Mesodermal cell (in vitro differentiated cells): ENCODE results near the gene JARID2.

Source experiments
- H3K27ac ChIP-seq: 2 replicates; pipeline ENCODE4 v1.7.0; 2013; ENCODE audit warnings: mild to moderate bottlenecking, low read depth, low read length, moderate library complexity; ENCODE audit not compliant: severe bottlenecking
- H3K36me3 ChIP-seq: 2 replicates; pipeline ENCODE4 v1.7.1; 2013; ENCODE audit warnings: mild to moderate bottlenecking, low read length, moderate library complexity; ENCODE audit not compliant: control insufficient read depth, insufficient read depth
- H3K4me1 ChIP-seq: one replicate; pipeline ENCODE4 v1.7.1; 2013; ENCODE audit warnings: mild to moderate bottlenecking, low read length; ENCODE audit not compliant: insufficient read depth, control insufficient read depth, poor library complexity, severe bottlenecking
- H3K4me3 ChIP-seq: 2 replicates; pipeline ENCODE4 v1.7.0; 2013; ENCODE audit warnings: low read length, control low read depth, mild to moderate bottlenecking; ENCODE audit not compliant: insufficient read depth, poor library complexity, severe bottlenecking; ENCODE audit errors: extremely low read depth
- H3K9me3 ChIP-seq: 2 replicates; pipeline ENCODE4 v1.7.1; 2013; ENCODE audit warnings: mild to moderate bottlenecking, low read length, moderate library complexity; ENCODE audit not compliant: control insufficient read depth
- WGBS, 2 experiments: methylation state at CpG; one replicate each; pipeline ENCODE4 v1.1.5; 2013; ENCODE audit warnings: missing lambda C conversion rate in 2 of 2; ENCODE audit not compliant: insufficient coverage in 2 of 2; 5-methylcytosine and 5-hydroxymethylcytosine counted together

The JARID2 gene

GRCh38 chr6:15453622-15454021 lies 207.8 kb downstream of the JARID2 start:
- WGBS, 2 experiments: 89 to 96% methylated on average over 1 to 3 of the region's 5 CpGs
- peaks cover 5% of the 10 kb centered on the region for H3K4me1 ChIP-seq
- peaks cover 26% of the 10 kb centered on the region for H3K36me3 ChIP-seq
- no peak overlapping the region for H3K4me3 ChIP-seq
- H3K9me3 ChIP-seq: no peaks in the 10 kb centered on the region
- no peak overlapping the region for H3K27ac ChIP-seq

- H3K4me1 ChIP-seq: no peaks in the 10 kb centered on the region
- no peak overlapping the region for H3K4me3 ChIP-seq
- WGBS, 2 experiments: no CpG with 5 or more reads among the region's 2 CpGs
- H3K36me3 ChIP-seq: peaks cover 26% of the 10 kb centered on the region
- no peaks in the 10 kb centered on the region for H3K9me3 ChIP-seq
- no peak overlapping the region for H3K27ac ChIP-seq
Observed at GRCh38 chr6:15456422-15456821, 210.6 kb downstream of the JARID2 start.

- Histone ChIP-seq H3K27ac (no peak overlapping the region), H3K36me3 (peaks cover 24% of the 10 kb centered on the region), H3K9me3 (no peaks in the 10 kb centered on the region), H3K4me1 (no peaks in the 10 kb centered on the region), H3K4me3 (no peak overlapping the region)
- WGBS, 2 experiments: 96 to 100% methylated on average over 1 to 3 of the region's 4 CpGs
Observed at GRCh38 chr6:15457121-15457650, 211.3 kb downstream of the JARID2 start.

GRCh38 chr6:15458021-15458459 lies 212.2 kb downstream of the JARID2 start:
- 86 to 91% methylated on average over 8 to 13 of the region's 14 CpGs for WGBS, 2 experiments
- Histone ChIP-seq H3K36me3 (peaks cover 17% of the 10 kb centered on the region), H3K9me3 (no peaks in the 10 kb centered on the region), H3K4me3 (no peak overlapping the region), H3K4me1 (no peaks in the 10 kb centered on the region), H3K27ac (no peak overlapping the region)

GRCh38 chr6:15460110-15460727 lies 214.3 kb downstream of the JARID2 start:
- Histone ChIP-seq H3K27ac (no peak overlapping the region), H3K9me3 (no peaks in the 10 kb centered on the region), H3K4me1 (no peaks in the 10 kb centered on the region), H3K36me3 (peaks cover 6% of the 10 kb centered on the region), H3K4me3 (no peak overlapping the region)
- WGBS, 2 experiments: 96% methylated on average over 4 of the region's 4 CpGs

- Histone ChIP-seq H3K4me3 (no peak overlapping the region), H3K27ac (no peak overlapping the region)
- 92 to 95% methylated on average over 4 of the region's 6 CpGs for WGBS, 2 experiments
Observed at GRCh38 chr6:15461127-15461944, 215.5 kb downstream of the JARID2 start.

GRCh38 chr6:15462256-15462655 lies 216.4 kb downstream of the JARID2 start:
- H3K9me3 ChIP-seq: no peaks in the 10 kb centered on the region
- H3K36me3 ChIP-seq: peaks cover 14% of the 10 kb centered on the region
- no peaks in the 10 kb centered on the region for H3K4me1 ChIP-seq
- no peak overlapping the region for H3K27ac ChIP-seq
- H3K4me3 ChIP-seq: no peak overlapping the region
- WGBS, 2 experiments: 93 to 100% methylated on average over 1 to 4 of the region's 4 CpGs

More at GRCh38 chr6:15461127-15461944, 215.5 kb downstream of the JARID2 start:
- H3K9me3 ChIP-seq: no peaks in the 10 kb centered on the region
- no peaks in the 10 kb centered on the region for H3K4me1 ChIP-seq
- peaks cover 14% of the 10 kb centered on the region for H3K36me3 ChIP-seq

GRCh38 chr6:15462717-15463525 lies 217.1 kb downstream of the JARID2 start:
- Histone ChIP-seq H3K4me1 (no peaks in the 10 kb centered on the region), H3K4me3 (no peak overlapping the region), H3K36me3 (peaks cover 14% of the 10 kb centered on the region), H3K9me3 (no peaks in the 10 kb centered on the region), H3K27ac (no peak overlapping the region)
- WGBS, 2 experiments: 93 to 95% methylated on average over 4 of the region's 8 CpGs

GRCh38 chr6:15464211-15464725 lies 218.4 kb downstream of the JARID2 start:
- Histone ChIP-seq H3K4me3 (no peak overlapping the region), H3K9me3 (no peaks in the 10 kb centered on the region), H3K36me3 (peaks cover 23% of the 10 kb centered on the region), H3K4me1 (no peaks in the 10 kb centered on the region), H3K27ac (no peak overlapping the region)
- 90% methylated on average over 4 to 5 of the region's 5 CpGs for WGBS, 2 experiments

- 73 to 77% methylated on average over 5 to 6 of the region's 6 CpGs for WGBS, 2 experiments
- Histone ChIP-seq H3K4me1 (no peaks in the 10 kb centered on the region), H3K4me3 (no peak overlapping the region), H3K9me3 (no peaks in the 10 kb centered on the region), H3K36me3 (peaks cover 29% of the 10 kb centered on the region), H3K27ac (no peak overlapping the region)
Observed at GRCh38 chr6:15465212-15465611, 219.3 kb downstream of the JARID2 start.
